ENCODE data around the gene RAB37. TPM values are rescaled to one million over a fixed set of nuclear protein-coding genes. Genes with fewer than 3 reads are reported as not detected.

Gene RAB37
- total RNA-seq, 2 donors from 2014 or later, result 0.66 to 0.78 TPM

- 8 to 29% methylated on average over 10 of the region's 10 CpGs for WGBS, 2 donors
- no peak for TF ChIP-seq POLR2A (IDR thresholded peaks at IDR 0.05)
- no peak for TF ChIP-seq CTCF (IDR thresholded peaks at IDR 0.05)
- Histone ChIP-seq H3K9me3 (no peaks in the 10 kb centered on the region), H3K36me3 (replicated peaks in 1 of 2; ENCODE audit: insufficient read depth in 1 of 2, low read depth in 2 of 2) (peaks cover 0 to 6% of the 10 kb centered on the region in 2 donors), H3K4me3 (peak overlapping the region; percentile 82 to 92), H3K27me3 (no peaks in the 10 kb centered on the region), H3K4me1 (peaks cover 31% of the 10 kb centered on the region), H3K27ac (peak overlapping the region in 1 of 4 donors; percentile 52)
- intact Hi-C loops (cut with DNase I), result loop anchor here (5.0 kb wide), 1 partner anchor 35 kb away; no protein-coding TSS in a partner anchor
- DNase-seq (no peak), ATAC-seq (no peak)
These were observed 39.9 kb downstream of the RAB37 start for GRCh38 chr17:74776990-74777389.

- H3K4me1 ChIP-seq, result peaks cover 31% of the 10 kb centered on the region
- H3K4me3 ChIP-seq, result no peak overlapping the region
- no peaks in the 10 kb centered on the region for H3K9me3 ChIP-seq
- WGBS, 2 donors, result 77 to 95% methylated on average over 6 of the region's 6 CpGs
- H3K27ac ChIP-seq, result no peak overlapping the region
- TF ChIP-seq CTCF (IDR thresholded peaks at IDR 0.05) (no peak), POLR2A (IDR thresholded peaks at IDR 0.05) (no peak)
- no peaks in the 10 kb centered on the region for H3K36me3 ChIP-seq (replicated peaks in 1 of 2; ENCODE audit: insufficient read depth in 1 of 2, low read depth in 2 of 2)
- DNase-seq (no peak), ATAC-seq (no peak)
- H3K27me3 ChIP-seq, result no peaks in the 10 kb centered on the region
- intact Hi-C loops (cut with DNase I), result loop anchor here (5.0 kb wide), 1 partner anchor 36 kb away; no protein-coding TSS in a partner anchor
These were observed 41.0 kb downstream of the RAB37 start for GRCh38 chr17:74777901-74778515.

GRCh38 chr17:74778960-74779359 is 41.9 kb downstream of the RAB37 start:
- TF ChIP-seq CTCF (IDR thresholded peaks at IDR 0.05) (no peak), POLR2A (IDR thresholded peaks at IDR 0.05) (no peak)
- Histone ChIP-seq H3K9me3 (no peaks in the 10 kb centered on the region), H3K27ac (no peak overlapping the region), H3K27me3 (no peaks in the 10 kb centered on the region), H3K4me1 (peaks cover 31% of the 10 kb centered on the region), H3K4me3 (no peak overlapping the region), H3K36me3 (replicated peaks in 1 of 2; ENCODE audit: insufficient read depth in 1 of 2, low read depth in 2 of 2) (no peaks in the 10 kb centered on the region)
- no peak for DNase-seq
- WGBS, 2 donors, result 47 to 60% methylated on average over 5 of the region's 5 CpGs
- ATAC-seq, result no peak
- intact Hi-C loops (cut with DNase I), result loop anchor here (5.0 kb wide), 1 partner anchor 37 kb away; no protein-coding TSS in a partner anchor

- ATAC-seq (no peak), DNase-seq (no peak)
- Histone ChIP-seq H3K4me3 (no peak overlapping the region), H3K36me3 (replicated peaks in 1 of 2; ENCODE audit: insufficient read depth in 1 of 2, low read depth in 2 of 2) (no peaks in the 10 kb centered on the region), H3K9me3 (no peaks in the 10 kb centered on the region), H3K27me3 (no peaks in the 10 kb centered on the region), H3K4me1 (peaks cover 30% of the 10 kb centered on the region), H3K27ac (peak overlapping the region in 1 of 4 donors; percentile 0)
- WGBS, 2 donors, result 74 to 84% methylated on average over 8 of the region's 8 CpGs
- no peak for TF ChIP-seq POLR2A (IDR thresholded peaks at IDR 0.05)
- no peak for TF ChIP-seq CTCF (IDR thresholded peaks at IDR 0.05)
- intact Hi-C loops (cut with DNase I), result loop anchor here (5.0 kb wide), 1 partner anchor 37 kb away; no protein-coding TSS in a partner anchor
These were observed 42.4 kb downstream of the RAB37 start for GRCh38 chr17:74779501-74779900.

Data from body of pancreas (tissue), 4 donors.